Esophagus muscularis mucosa (tissue), 4 donors: ENCODE data around the gene MAB21L1. TPM values are rescaled to one million over a fixed set of nuclear protein-coding genes. Genes with fewer than 3 reads are reported as not detected.

Experiments used
- DNase-seq: peaks from one replicate; pipeline ENCODE4 v3.0.0-alpha.2; 2017; ENCODE audit errors: extremely low spot score
- H3K27ac ChIP-seq, 4 donors: fragments of 200-600 bp; sonication (generic); replicated peaks in 1 of 4; 1 replicate in 3 of 4; 2 replicates in 1 of 4; pipeline ENCODE4 v1.5.1; 2016 to 2019; ENCODE audit warnings: mild to moderate bottlenecking in 1 of 4
- H3K27me3 ChIP-seq, 4 donors: fragments of 200-600 bp; sonication (generic); one replicate each; pipeline versions ENCODE4 v1.5.1 to v1.6.0; 2016 to 2019
- H3K36me3 ChIP-seq, 4 donors: fragments of 200-600 bp; sonication (generic); one replicate each; pipeline ENCODE4 v1.5.1; 2016 to 2019
- H3K4me1 ChIP-seq, 4 donors: fragments of 200-600 bp; sonication (generic); one replicate each; pipeline ENCODE4 v1.5.1; 2016 to 2019
- H3K4me3 ChIP-seq, 4 donors: fragments of 200-600 bp; sonication (generic); 1 replicate in 2 of 4; 2 replicates in 2 of 4; pipeline ENCODE4 v1.5.1; 2016 to 2019; ENCODE audit warnings: mild to moderate bottlenecking in 4 of 4, moderate library complexity in 1 of 4
- H3K9me3 ChIP-seq, 4 donors: fragments of 200-600 bp; sonication (generic); 1 replicate in 3 of 4; 2 replicates in 1 of 4; pipeline ENCODE4 v1.5.1; 2016 to 2019
- CTCF ChIP-seq, 3 experiments: fragments of 200-600 bp in 2 of 3; fragments of 450-650 bp in 1 of 3; sonication (generic) in 2 of 3; IDR thresholded peaks; one replicate each; pipeline ENCODE4 v1.5.1; 2017 to 2019; ENCODE audit warnings: antibody characterized with exemption in 3 of 3, mild to moderate bottlenecking in 2 of 3, moderate library complexity in 1 of 3
- EP300 ChIP-seq: sonication (generic); formaldehyde crosslinking; IDR thresholded peaks from one replicate; pipeline ENCODE4 v1.6.1; 2017; ENCODE audit warnings: antibody characterized with exemption
- POLR2A ChIP-seq: fragments of 450-650 bp; IDR thresholded peaks from one replicate; pipeline ENCODE4 v1.6.1; 2017; ENCODE audit warnings: antibody characterized with exemption, moderate library complexity, mild to moderate bottlenecking, low read depth
- POLR2AphosphoS5 ChIP-seq, 2 donors: sonication (generic); formaldehyde crosslinking; IDR thresholded peaks; one replicate each; pipeline ENCODE4 v1.6.1; 2017; ENCODE audit warnings: antibody characterized with exemption in 2 of 2
- WGBS: methylation state at CpG from one replicate; pipeline ENCODE4 v1.1.5; 2018; 5-methylcytosine and 5-hydroxymethylcytosine counted together
- intact Hi-C: fragments of 100-400 bp; cut with DNase I; formaldehyde crosslinking; loops from one replicate; pipeline ENCODE4 v1.15.1; 2023
- total RNA-seq, 4 donors: library from RNA; depleted of rRNA; stranded (reverse); fragments of >200 nt; gene quantifications; one replicate each; pipeline versions ENCODE4 v1.1.0 to v1.2.1, GENCODE V29; 2016

MAB21L1 gene
- total RNA-seq: 1 to 10 TPM in 2 of 4 donors, under 1 TPM in 2; 0.83 to 2.9 (median 1.5) TPM

GRCh38 chr13:35475960-35476943 lies at the start of gene MAB21L1:
Gene MAB21L1, minus strand, starts transcription at chr13:35476689. Its CDS starts 551 bp downstream, at chr13:35476138.
- Histone ChIP-seq H3K4me3 (peak within 1 kb of the TSS; percentile 48 to 57 (median 54)), H3K36me3 (no peaks in the 10 kb centered on the region), H3K4me1 (peaks cover 0 to 5% (median 2%) of the 10 kb centered on the region in 4 donors), H3K9me3 (no peaks in the 10 kb centered on the region), H3K27ac (peak within 1 kb of the TSS; percentile 25 to 67 (median 60)), H3K27me3 (peaks cover 0 to 9% (median 0%) of the 10 kb centered on the region in 4 donors)
- TF ChIP-seq POLR2A (no peak), CTCF (IDR thresholded peaks at IDR 0.05) (no peak), POLR2AphosphoS5 (IDR thresholded peaks at IDR 0.05) (peak in 1 of 2 donors; percentile 55)
- WGBS: 60% methylated on average over 28 of the region's 35 CpGs
- intact Hi-C loops: no loop called here
- no peak for DNase-seq

GRCh38 chr13:35524171-35524570 lies 47.7 kb upstream of the MAB21L1 start:
- intact Hi-C loops: no loop called here
- Histone ChIP-seq H3K4me1 (no peaks in the 10 kb centered on the region), H3K27me3 (no peaks in the 10 kb centered on the region), H3K27ac (no peak overlapping the region), H3K4me3 (no peak overlapping the region), H3K9me3 (no peaks in the 10 kb centered on the region), H3K36me3 (no peaks in the 10 kb centered on the region)
- TF ChIP-seq CTCF (IDR thresholded peaks at IDR 0.05): no peak
- no peak for TF ChIP-seq POLR2A
- no peak for TF ChIP-seq EP300
- no peak for TF ChIP-seq POLR2AphosphoS5 (IDR thresholded peaks at IDR 0.05)
- WGBS: 70% methylated on average over 3 of the region's 3 CpGs
- DNase-seq: no peak

- intact Hi-C loops: no loop called here
- no peaks in the 10 kb centered on the region for H3K27me3 ChIP-seq
- H3K4me3 ChIP-seq: no peak overlapping the region
- DNase-seq: no peak
- TF ChIP-seq EP300 (no peak), POLR2AphosphoS5 (IDR thresholded peaks at IDR 0.05) (no peak), CTCF (IDR thresholded peaks at IDR 0.05) (no peak), POLR2A (no peak)
- H3K36me3 ChIP-seq: no peaks in the 10 kb centered on the region
- no peaks in the 10 kb centered on the region for H3K4me1 ChIP-seq
- H3K27ac ChIP-seq: no peak overlapping the region
- H3K9me3 ChIP-seq: no peaks in the 10 kb centered on the region
- 88% methylated on average over 5 of the region's 5 CpGs for WGBS
Measured at GRCh38 chr13:35518337-35518946, 42.0 kb upstream of the MAB21L1 start.

- H3K27ac ChIP-seq: no peak overlapping the region
- no peaks in the 10 kb centered on the region for H3K36me3 ChIP-seq
- H3K27me3 ChIP-seq: no peaks in the 10 kb centered on the region
- no peak for TF ChIP-seq EP300
- WGBS: 56% methylated on average over 6 of the region's 6 CpGs
- H3K4me1 ChIP-seq: no peaks in the 10 kb centered on the region
- intact Hi-C loops: no loop called here
- H3K9me3 ChIP-seq: no peaks in the 10 kb centered on the region
- no peak for DNase-seq
- H3K4me3 ChIP-seq: no peak overlapping the region
Measured at GRCh38 chr13:35514801-35515502, 38.5 kb upstream of the MAB21L1 start.

- Histone ChIP-seq H3K4me3 (no peak overlapping the region), H3K4me1 (no peaks in the 10 kb centered on the region), H3K27ac (no peak overlapping the region), H3K27me3 (no peaks in the 10 kb centered on the region), H3K9me3 (no peaks in the 10 kb centered on the region), H3K36me3 (no peaks in the 10 kb centered on the region)
- TF ChIP-seq POLR2AphosphoS5 (IDR thresholded peaks at IDR 0.05): no peak
- no peak for TF ChIP-seq CTCF (IDR thresholded peaks at IDR 0.05)
- no peak for TF ChIP-seq EP300
- no peak for TF ChIP-seq POLR2A
- DNase-seq: no peak
- intact Hi-C loops: no loop called here
- 90% methylated on average over 7 of the region's 7 CpGs for WGBS
Measured at GRCh38 chr13:35514061-35514477, 37.6 kb upstream of the MAB21L1 start.
